Karpas-422 (cell line): ENCODE data around the gene ADAMTS1. TPM values are rescaled to one million over a fixed set of nuclear protein-coding genes. Genes with fewer than 3 reads are reported as not detected.

ENCODE experiments used
- DNase-seq: peaks from one replicate; pipeline ENCODE4 v3.0.0-alpha.2; 2015
- H2AFZ ChIP-seq: fragments of 200-600 bp; sonication (generic); 2 replicates; pipeline ENCODE4 v1.6.1; 2014; ENCODE audit warnings: antibody characterized with exemption, low read length, mixed read lengths
- H3K27ac ChIP-seq: fragments of 200-600 bp; sonication (generic); 2 replicates; pipeline ENCODE4 v1.5.1; 2014; ENCODE audit warnings: mild to moderate bottlenecking, low read length, moderate library complexity
- H3K27me3 ChIP-seq: fragments of 200-600 bp; sonication (generic); 2 replicates; pipeline ENCODE4 v1.6.1; 2014; ENCODE audit warnings: low read length, mixed read lengths
- H3K36me3 ChIP-seq: fragments of 200-600 bp; sonication (generic); 2 replicates; pipeline ENCODE4 v1.6.1; 2014; ENCODE audit warnings: low read length, mixed read lengths; ENCODE audit not compliant: insufficient read depth
- H3K4me1 ChIP-seq: fragments of 200-600 bp; sonication (generic); 2 replicates; pipeline ENCODE4 v1.6.1; 2014; ENCODE audit warnings: mild to moderate bottlenecking, low read length, mixed read lengths
- H3K4me2 ChIP-seq: fragments of 200-600 bp; sonication (generic); 2 replicates; pipeline ENCODE4 v1.6.1; 2014; ENCODE audit warnings: low read length, low read depth, mild to moderate bottlenecking; ENCODE audit not compliant: poor library complexity, severe bottlenecking
- H3K4me3 ChIP-seq: fragments of 200-600 bp; sonication (generic); 2 replicates; pipeline ENCODE4 v1.5.1; 2014; ENCODE audit warnings: mild to moderate bottlenecking, antibody characterized with exemption, low read length, mixed read lengths
- H3K79me2 ChIP-seq: fragments of 200-600 bp; sonication (generic); 2 replicates; pipeline ENCODE4 v1.6.1; 2014; ENCODE audit warnings: mild to moderate bottlenecking, low read length, mixed read lengths
- H3K9ac ChIP-seq: fragments of 200-600 bp; sonication (generic); 2 replicates; pipeline ENCODE4 v1.6.0; 2014; ENCODE audit warnings: low read length
- H3K9me2 ChIP-seq: fragments of 200-600 bp; sonication (generic), shearing (Covaris generic); replicated peaks from 2 replicates; pipeline ENCODE4 v1.6.0; 2014; ENCODE audit warnings: mild to moderate bottlenecking, low read length, moderate library complexity; ENCODE audit not compliant: insufficient read depth
- H3K9me3 ChIP-seq: fragments of 300-700, 200-600 bp; sonication (generic); 2 replicates; pipeline ENCODE4 v1.6.1; 2014; ENCODE audit warnings: low read length, mixed read lengths
- H4K20me1 ChIP-seq: fragments of 200-600 bp; sonication (generic); 2 replicates; pipeline ENCODE4 v1.6.1; 2014; ENCODE audit warnings: mild to moderate bottlenecking, antibody characterized with exemption, low read length, low read depth; ENCODE audit not compliant: insufficient read depth
- total RNA-seq: library from RNA; depleted of rRNA; stranded (reverse); fragments of >200 nt; shearing (Covaris generic); gene quantifications from 2 replicates; pipeline ENCODE4 v1.2.3, GENCODE V29; 2014; ENCODE audit warnings: low replicate concordance; rRNA removed

The ADAMTS1 gene
- not detected in 2 replicates for total RNA-seq

DNA sequence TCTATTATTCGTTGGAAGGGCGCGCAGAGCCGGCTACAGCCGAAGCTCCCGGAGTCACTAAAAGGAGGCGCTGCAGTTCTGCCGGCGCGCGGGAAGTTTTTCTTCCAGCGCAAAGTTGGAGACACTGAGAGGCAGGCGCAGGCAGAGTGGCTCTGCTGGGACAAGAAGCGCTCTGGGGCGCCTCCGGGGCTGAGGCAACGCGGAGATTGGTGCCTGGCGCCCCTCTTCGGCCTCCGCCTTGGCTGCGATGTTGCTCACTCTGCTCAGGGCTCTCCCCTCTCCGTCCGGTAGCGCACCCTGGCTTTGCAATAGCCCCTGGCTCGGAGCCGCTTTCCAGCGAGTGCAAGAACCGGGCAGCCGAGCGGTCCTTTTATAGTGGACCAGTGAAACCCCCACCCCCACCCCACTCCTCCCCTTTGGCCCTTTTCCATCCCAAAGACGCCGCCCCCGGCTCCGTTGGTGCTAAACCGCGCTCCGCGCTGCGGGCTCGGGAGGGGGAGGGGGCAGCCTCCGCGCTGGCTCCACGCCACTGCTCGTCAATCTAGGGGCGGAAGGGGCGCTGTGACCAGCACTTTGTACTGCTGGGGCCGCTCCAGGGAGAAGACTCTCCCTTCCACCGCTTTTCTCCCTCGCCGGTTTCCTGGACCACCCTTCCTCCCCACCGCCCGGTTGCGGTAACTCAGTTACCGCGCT is at the start of gene ADAMTS1:
ADAMTS1 (minus strand) TSS at position 344 of the 693 bp plus-strand sequence. CDS start 455 bp downstream, outside the sequence.
- H3K9me2 ChIP-seq, result no peaks in the 10 kb centered on the region
- no peak within 1 kb of the TSS for H3K4me3 ChIP-seq
- H3K4me2 ChIP-seq, result no peak within 1 kb of the TSS
- no peak within 1 kb of the TSS for H3K9ac ChIP-seq
- H3K9me3 ChIP-seq, result peaks cover 8% of the 10 kb centered on the region; the same call in 1 of the 2 replicates
- no peaks in the 10 kb centered on the region for H3K79me2 ChIP-seq
- no peaks in the 10 kb centered on the region for H3K36me3 ChIP-seq
- H3K27ac ChIP-seq, result no peak within 1 kb of the TSS
- H2AFZ ChIP-seq, result no peak within 1 kb of the TSS
- no peaks in the 10 kb centered on the region for H3K27me3 ChIP-seq
- no peaks in the 10 kb centered on the region for H4K20me1 ChIP-seq
- H3K4me1 ChIP-seq, result no peaks in the 10 kb centered on the region
- no peak for DNase-seq

DNA sequence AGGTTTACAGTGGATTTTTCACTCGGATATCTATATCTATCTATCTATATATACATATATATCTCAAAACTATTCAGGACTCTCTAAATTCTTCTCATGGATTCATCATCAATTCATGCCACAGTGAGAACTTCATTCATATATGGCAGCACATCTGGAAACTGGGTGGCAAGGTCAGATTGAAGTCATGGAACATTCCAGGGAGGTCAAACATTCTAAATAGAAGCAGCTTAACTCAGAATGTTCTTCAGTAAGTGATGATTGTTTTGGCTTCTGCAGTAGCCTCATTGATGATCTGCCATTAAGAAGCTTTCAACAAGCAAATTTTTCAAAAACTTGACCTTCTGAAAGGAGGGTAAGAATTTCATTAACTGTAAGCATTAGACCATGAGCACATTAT is 46.9 kb upstream of the ADAMTS1 start:
- Histone ChIP-seq H3K4me3 (no peak overlapping the region), H3K36me3 (no peaks in the 10 kb centered on the region), H3K79me2 (no peaks in the 10 kb centered on the region), H3K27ac (no peak overlapping the region), H3K9ac (no peak overlapping the region), H4K20me1 (no peaks in the 10 kb centered on the region), H2AFZ (no peak overlapping the region), H3K4me1 (no peaks in the 10 kb centered on the region), H3K9me3 (peaks cover 18% of the 10 kb centered on the region), H3K9me2 (no peaks in the 10 kb centered on the region), H3K4me2 (no peak overlapping the region), H3K27me3 (no peaks in the 10 kb centered on the region)
- DNase-seq, result no peak

DNA sequence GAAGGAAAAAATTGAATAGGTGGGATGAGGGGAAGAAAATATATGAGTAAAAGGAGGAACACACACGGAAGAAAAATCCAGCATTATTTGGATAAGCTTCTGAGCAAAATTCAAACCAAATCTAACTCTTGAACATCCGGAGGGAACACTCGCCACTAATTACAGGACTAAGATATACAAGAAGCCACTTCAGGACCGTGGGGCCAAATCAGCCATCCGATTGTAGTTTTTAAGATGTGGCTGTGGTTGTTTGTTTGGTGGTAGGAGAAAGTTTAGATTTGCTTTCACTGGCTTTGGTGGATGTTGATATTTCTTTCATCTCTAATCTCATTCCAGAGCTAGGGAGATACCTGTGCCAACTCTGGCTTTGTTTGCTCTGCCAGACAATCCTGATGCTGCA is 43.7 kb upstream of the ADAMTS1 start:
- Histone ChIP-seq H3K79me2 (no peaks in the 10 kb centered on the region), H3K9ac (no peak overlapping the region), H3K4me1 (no peaks in the 10 kb centered on the region), H3K9me2 (no peaks in the 10 kb centered on the region), H3K27me3 (no peaks in the 10 kb centered on the region), H3K9me3 (peaks cover 12% of the 10 kb centered on the region), H4K20me1 (no peaks in the 10 kb centered on the region), H3K36me3 (no peaks in the 10 kb centered on the region), H3K4me3 (no peak overlapping the region), H2AFZ (no peak overlapping the region), H3K27ac (no peak overlapping the region), H3K4me2 (no peak overlapping the region)
- DNase-seq, result no peak

GRCh38 chr21:26888256-26888655 is 43.0 kb upstream of the ADAMTS1 start:
- no peak overlapping the region for H3K4me2 ChIP-seq
- no peak overlapping the region for H3K9ac ChIP-seq
- no peak overlapping the region for H3K4me3 ChIP-seq
- no peak overlapping the region for H2AFZ ChIP-seq
- no peaks in the 10 kb centered on the region for H3K9me2 ChIP-seq
- no peaks in the 10 kb centered on the region for H3K36me3 ChIP-seq
- no peak for DNase-seq
- H3K9me3 ChIP-seq, result peaks cover 12% of the 10 kb centered on the region
- no peak overlapping the region for H3K27ac ChIP-seq
- H3K4me1 ChIP-seq, result no peaks in the 10 kb centered on the region
- H3K27me3 ChIP-seq, result no peaks in the 10 kb centered on the region
- H4K20me1 ChIP-seq, result no peaks in the 10 kb centered on the region
- H3K79me2 ChIP-seq, result no peaks in the 10 kb centered on the region

- no peak for DNase-seq
- H3K9me2 ChIP-seq, result no peaks in the 10 kb centered on the region
- H4K20me1 ChIP-seq, result no peaks in the 10 kb centered on the region
- peaks cover 9% of the 10 kb centered on the region for H3K9me3 ChIP-seq
- no peaks in the 10 kb centered on the region for H3K36me3 ChIP-seq
- H3K9ac ChIP-seq, result no peak overlapping the region
- H3K4me3 ChIP-seq, result no peak overlapping the region
- no peak overlapping the region for H3K4me2 ChIP-seq
- no peak overlapping the region for H3K27ac ChIP-seq
- no peak overlapping the region for H2AFZ ChIP-seq
- H3K79me2 ChIP-seq, result no peaks in the 10 kb centered on the region
- H3K4me1 ChIP-seq, result no peaks in the 10 kb centered on the region
- no peaks in the 10 kb centered on the region for H3K27me3 ChIP-seq
Observed at GRCh38 chr21:26887251-26887650, 42.0 kb upstream of the ADAMTS1 start.

DNA sequence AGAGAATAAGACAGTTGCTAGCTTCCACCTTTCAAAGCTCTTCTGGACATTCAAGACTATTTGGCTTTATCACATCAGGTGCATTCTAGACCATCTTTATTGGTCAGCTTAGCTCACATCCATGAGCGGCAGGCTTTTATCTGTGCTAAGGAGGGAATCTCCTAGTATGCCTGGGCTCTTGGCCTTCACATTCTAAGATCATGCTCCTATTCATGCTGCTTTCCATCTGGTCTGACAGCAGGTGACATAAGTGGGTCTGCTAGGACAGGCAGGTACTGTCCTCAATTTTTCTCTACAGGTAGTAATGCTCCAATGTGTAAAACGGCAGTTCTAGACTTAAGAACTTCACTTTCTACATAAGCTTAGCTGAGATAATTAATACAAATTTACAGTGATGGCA is 39.2 kb upstream of the ADAMTS1 start:
- no peaks in the 10 kb centered on the region for H3K27me3 ChIP-seq
- no peak overlapping the region for H2AFZ ChIP-seq
- H3K36me3 ChIP-seq, result no peaks in the 10 kb centered on the region
- no peak overlapping the region for H3K4me3 ChIP-seq
- no peaks in the 10 kb centered on the region for H3K79me2 ChIP-seq
- no peak overlapping the region for H3K27ac ChIP-seq
- H3K9ac ChIP-seq, result no peak overlapping the region
- H3K9me2 ChIP-seq, result no peaks in the 10 kb centered on the region
- no peak for DNase-seq
- H3K9me3 ChIP-seq, result peaks cover 6% of the 10 kb centered on the region
- no peaks in the 10 kb centered on the region for H3K4me1 ChIP-seq
- no peak overlapping the region for H3K4me2 ChIP-seq
- no peaks in the 10 kb centered on the region for H4K20me1 ChIP-seq

DNA sequence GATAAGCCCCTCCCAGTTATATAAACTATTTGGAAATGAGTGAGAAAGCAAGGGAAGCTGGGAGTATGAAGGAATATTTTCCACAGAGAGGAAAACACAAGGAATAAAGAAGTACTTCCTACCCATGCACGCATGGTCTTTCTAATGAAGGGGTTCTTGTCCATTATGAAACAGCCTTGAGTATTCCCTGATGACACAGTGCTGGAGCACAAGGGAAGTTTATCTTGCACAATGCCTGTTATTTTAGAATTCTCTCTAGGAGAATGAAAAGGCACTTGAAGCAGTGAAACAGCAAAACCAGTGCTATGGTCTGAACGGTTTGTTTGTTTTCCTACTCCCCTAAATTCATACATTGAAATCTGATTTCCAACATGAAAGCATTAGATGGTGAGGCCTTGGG is 38.6 kb upstream of the ADAMTS1 start:
- Histone ChIP-seq H4K20me1 (no peaks in the 10 kb centered on the region), H3K79me2 (no peaks in the 10 kb centered on the region), H3K9ac (no peak overlapping the region), H2AFZ (no peak overlapping the region), H3K36me3 (no peaks in the 10 kb centered on the region), H3K27ac (no peak overlapping the region), H3K4me3 (no peak overlapping the region), H3K4me1 (no peaks in the 10 kb centered on the region), H3K4me2 (no peak overlapping the region), H3K27me3 (no peaks in the 10 kb centered on the region), H3K9me2 (no peaks in the 10 kb centered on the region), H3K9me3 (peaks cover 6% of the 10 kb centered on the region)
- DNase-seq, result no peak

DNA sequence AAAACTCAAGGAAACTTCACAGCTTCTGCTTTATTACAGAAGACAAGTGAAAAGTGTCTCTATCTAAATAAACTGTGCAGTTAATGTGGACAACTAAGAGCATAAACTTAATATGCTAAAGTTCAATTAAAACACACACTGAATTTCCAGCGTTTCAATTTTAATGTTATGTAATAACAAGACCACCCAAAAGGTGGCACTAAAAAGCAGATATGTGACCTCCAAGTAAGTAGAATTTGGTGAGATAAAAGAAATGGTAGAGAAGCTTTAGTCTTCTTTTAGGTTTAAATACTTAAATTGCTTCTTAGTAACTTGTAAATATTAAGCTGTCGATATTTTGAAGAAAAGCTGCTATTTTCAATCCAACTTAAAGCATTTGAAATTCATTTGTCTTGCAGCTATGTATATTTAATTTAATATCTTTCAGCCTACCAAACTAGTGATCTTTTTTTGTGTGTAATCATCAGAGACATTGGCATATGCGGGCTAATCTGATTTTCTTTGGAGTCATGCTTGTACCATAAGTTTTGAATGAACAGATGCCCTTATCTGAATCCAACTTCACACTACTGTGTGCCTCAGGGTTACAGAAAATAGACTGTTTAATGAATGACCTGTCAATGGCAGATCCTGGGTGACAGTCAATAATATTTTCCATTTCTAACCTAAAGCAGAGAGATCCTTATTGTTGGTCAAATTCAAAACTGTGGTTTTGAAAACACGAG is 36.5 kb upstream of the ADAMTS1 start:
- H3K4me1 ChIP-seq, result no peaks in the 10 kb centered on the region
- no peak overlapping the region for H3K4me3 ChIP-seq
- H3K9me3 ChIP-seq, result no peaks in the 10 kb centered on the region
- H3K9me2 ChIP-seq, result no peaks in the 10 kb centered on the region
- no peak overlapping the region for H3K4me2 ChIP-seq
- no peak overlapping the region for H2AFZ ChIP-seq
- H3K9ac ChIP-seq, result no peak overlapping the region
- no peaks in the 10 kb centered on the region for H3K36me3 ChIP-seq
- H3K79me2 ChIP-seq, result no peaks in the 10 kb centered on the region
- H4K20me1 ChIP-seq, result no peaks in the 10 kb centered on the region
- peak; percentile 45 for DNase-seq
- no peaks in the 10 kb centered on the region for H3K27me3 ChIP-seq
- no peak overlapping the region for H3K27ac ChIP-seq
